Left ventricle myocardium inferior (tissue), 1 donor: ENCODE results near the gene FARP2. TPM values are rescaled to one million over a fixed set of nuclear protein-coding genes. Genes with fewer than 3 reads are reported as not detected.
"Not testable (repeated sequence)": the region's sequence is repeated elsewhere in the genome, so short reads cannot be mapped to it uniquely, and the experiment has no call there.

Experiments
- DNase-seq: peaks from one replicate; pipeline ENCODE4 v3.0.0-alpha.2; 2020
- H3K27ac ChIP-seq: fragments of 200-600 bp; replicated peaks from 2 replicates; pipeline ENCODE4 v1.8.0; 2021
- H3K27me3 ChIP-seq: fragments of 200-600 bp; 2 replicates; pipeline ENCODE4 v1.8.0; 2021; ENCODE audit warnings: low read depth
- H3K36me3 ChIP-seq: fragments of 200-600 bp; 2 replicates; pipeline ENCODE4 v1.8.0; 2021
- H3K4me1 ChIP-seq: fragments of 200-600 bp; 2 replicates; pipeline ENCODE4 v1.8.0; 2021
- H3K4me3 ChIP-seq: fragments of 200-600 bp; 2 replicates; pipeline ENCODE4 v1.8.0; 2021; ENCODE audit warnings: mild to moderate bottlenecking, moderate library complexity
- H3K9me3 ChIP-seq: fragments of 200-600 bp; replicated peaks from 2 replicates; pipeline ENCODE4 v1.8.0; 2021
- intact Hi-C: fragments of 100-400 bp; cut with micrococcal nuclease; formaldehyde crosslinking; loops from one replicate; pipeline ENCODE4 v1.11.0; 2022
- total RNA-seq: library from RNA; stranded (reverse); fragmentation: NEBNext Ultra II Directional; extraction: Animal tissue kit (Norgen Biotek cat#: 25700); gene quantifications from one replicate; pipeline ENCODE4 v1.2.1, GENCODE V29; 2021
- TF ChIP-seq, protein P1 (sequence below): fragments of 200-600 bp; IDR thresholded peaks from 2 replicates; pipeline ENCODE4 v1.8.0; 2021; ENCODE audit warnings: antibody characterized with exemption, mild to moderate bottlenecking, borderline replicate concordance
- donor health status: DM: no; HTN: yes; CAD: no; lungs with severe emphysema.

FARP2 gene
- total RNA-seq, 1 donor from 2014 or later = 16.5 TPM

DNA sequence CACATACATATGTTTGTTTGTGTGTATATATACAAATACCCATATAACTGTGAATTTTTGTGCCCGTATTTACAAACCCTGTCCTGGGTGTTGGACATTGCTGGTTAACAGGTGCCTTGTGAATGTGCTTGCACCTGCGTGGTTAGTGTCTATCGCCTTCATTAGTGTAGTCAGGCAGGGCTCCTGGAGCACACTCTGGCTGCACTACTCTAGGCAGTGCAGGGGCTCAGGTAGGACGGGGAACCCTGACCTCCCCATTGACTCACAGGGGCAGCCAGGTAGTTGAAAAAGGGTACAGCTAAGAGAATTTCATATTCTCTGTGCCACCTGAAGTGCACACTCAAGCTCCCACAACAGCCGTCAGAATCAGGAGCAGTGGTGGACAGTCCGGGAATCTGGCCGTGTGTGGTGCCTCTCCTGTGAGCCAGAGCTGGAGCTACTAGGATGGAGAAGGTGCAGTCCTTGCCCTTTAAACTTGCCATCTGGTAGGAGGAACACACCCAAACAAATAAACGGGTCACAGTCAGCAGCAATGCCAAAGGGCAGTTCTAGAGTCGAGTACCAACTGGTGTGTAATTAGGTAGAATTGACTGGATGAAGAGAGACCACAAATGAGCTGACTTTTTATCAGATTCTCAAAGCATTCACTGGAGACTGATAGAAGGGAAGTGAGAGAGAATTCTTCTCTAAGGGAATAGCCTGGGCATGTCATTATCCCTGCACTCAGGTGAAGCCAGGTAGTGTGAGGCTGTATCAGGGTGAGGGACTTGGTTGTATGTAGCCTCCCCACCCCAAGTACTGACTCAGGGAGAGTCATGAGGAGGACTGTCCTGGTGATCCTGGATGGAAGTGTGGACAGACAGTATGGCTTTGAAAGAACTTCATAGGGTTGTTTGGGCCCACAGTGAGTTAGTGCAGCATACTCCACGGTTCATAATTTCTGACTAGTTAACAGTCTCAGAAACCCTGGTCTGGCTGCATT lies 44.1 kb downstream of the FARP2 start:
- intact Hi-C loops = no loop called here
- H3K9me3 ChIP-seq = no peaks in the 10 kb centered on the region
- no peak overlapping the region for H3K27ac ChIP-seq
- H3K4me1 ChIP-seq = no peaks in the 10 kb centered on the region
- peaks cover 2% of the 10 kb centered on the region for H3K36me3 ChIP-seq
- H3K4me3 ChIP-seq = no peak overlapping the region
- TF ChIP-seq, protein P1, sequence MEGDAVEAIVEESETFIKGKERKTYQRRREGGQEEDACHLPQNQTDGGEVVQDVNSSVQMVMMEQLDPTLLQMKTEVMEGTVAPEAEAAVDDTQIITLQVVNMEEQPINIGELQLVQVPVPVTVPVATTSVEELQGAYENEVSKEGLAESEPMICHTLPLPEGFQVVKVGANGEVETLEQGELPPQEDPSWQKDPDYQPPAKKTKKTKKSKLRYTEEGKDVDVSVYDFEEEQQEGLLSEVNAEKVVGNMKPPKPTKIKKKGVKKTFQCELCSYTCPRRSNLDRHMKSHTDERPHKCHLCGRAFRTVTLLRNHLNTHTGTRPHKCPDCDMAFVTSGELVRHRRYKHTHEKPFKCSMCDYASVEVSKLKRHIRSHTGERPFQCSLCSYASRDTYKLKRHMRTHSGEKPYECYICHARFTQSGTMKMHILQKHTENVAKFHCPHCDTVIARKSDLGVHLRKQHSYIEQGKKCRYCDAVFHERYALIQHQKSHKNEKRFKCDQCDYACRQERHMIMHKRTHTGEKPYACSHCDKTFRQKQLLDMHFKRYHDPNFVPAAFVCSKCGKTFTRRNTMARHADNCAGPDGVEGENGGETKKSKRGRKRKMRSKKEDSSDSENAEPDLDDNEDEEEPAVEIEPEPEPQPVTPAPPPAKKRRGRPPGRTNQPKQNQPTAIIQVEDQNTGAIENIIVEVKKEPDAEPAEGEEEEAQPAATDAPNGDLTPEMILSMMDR = no peak
- no peak for DNase-seq
- no peaks in the 10 kb centered on the region for H3K27me3 ChIP-seq

GRCh38 chr2:241408849-241409248 lies 52.8 kb downstream of the FARP2 start:
- H3K9me3 ChIP-seq = no peaks in the 10 kb centered on the region
- intact Hi-C loops = no loop called here
- TF ChIP-seq, protein P1 = no peak
- no peaks in the 10 kb centered on the region for H3K4me1 ChIP-seq
- H3K27ac ChIP-seq = no peak overlapping the region
- H3K4me3 ChIP-seq = no peak overlapping the region
- no peaks in the 10 kb centered on the region for H3K27me3 ChIP-seq
- peaks cover 67% of the 10 kb centered on the region for H3K36me3 ChIP-seq
- no peak for DNase-seq

- DNase-seq = no peak
- Histone ChIP-seq H3K4me1 (no peaks in the 10 kb centered on the region), H3K9me3 (no peaks in the 10 kb centered on the region), H3K27ac (no peak overlapping the region), H3K36me3 (peaks cover 83% of the 10 kb centered on the region), H3K4me3 (no peak overlapping the region), H3K27me3 (no peaks in the 10 kb centered on the region)
- intact Hi-C loops = no loop called here
- TF ChIP-seq, protein P1 = no peak
Observed at GRCh38 chr2:241410739-241411176, 54.7 kb downstream of the FARP2 start.

DNA sequence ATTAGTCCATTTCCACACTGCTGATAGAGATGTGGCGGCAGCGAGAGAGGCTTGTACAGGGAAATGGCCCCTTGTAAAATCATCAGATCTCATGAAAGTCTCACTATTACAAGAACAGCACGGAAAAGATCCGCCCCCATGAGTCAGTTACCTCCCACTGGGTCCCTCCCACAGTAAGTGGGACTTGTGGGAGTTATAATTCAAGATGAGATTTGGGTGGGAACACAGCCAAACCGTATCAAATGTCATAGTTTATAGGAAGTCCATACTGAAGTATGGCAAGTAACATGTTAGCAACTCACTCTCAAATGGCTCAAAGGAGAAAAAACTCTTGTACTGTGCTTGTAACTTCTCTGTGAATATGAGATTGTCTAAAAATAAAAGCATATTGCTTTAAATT lies 56.1 kb downstream of the FARP2 start:
- H3K27ac ChIP-seq = no peak overlapping the region
- DNase-seq = no peak
- no peaks in the 10 kb centered on the region for H3K27me3 ChIP-seq
- no peaks in the 10 kb centered on the region for H3K9me3 ChIP-seq
- TF ChIP-seq, protein P1 = no peak
- H3K4me3 ChIP-seq = no peak overlapping the region
- H3K36me3 ChIP-seq = peaks cover 92% of the 10 kb centered on the region
- H3K4me1 ChIP-seq = no peaks in the 10 kb centered on the region
- intact Hi-C loops = no loop called here

DNA sequence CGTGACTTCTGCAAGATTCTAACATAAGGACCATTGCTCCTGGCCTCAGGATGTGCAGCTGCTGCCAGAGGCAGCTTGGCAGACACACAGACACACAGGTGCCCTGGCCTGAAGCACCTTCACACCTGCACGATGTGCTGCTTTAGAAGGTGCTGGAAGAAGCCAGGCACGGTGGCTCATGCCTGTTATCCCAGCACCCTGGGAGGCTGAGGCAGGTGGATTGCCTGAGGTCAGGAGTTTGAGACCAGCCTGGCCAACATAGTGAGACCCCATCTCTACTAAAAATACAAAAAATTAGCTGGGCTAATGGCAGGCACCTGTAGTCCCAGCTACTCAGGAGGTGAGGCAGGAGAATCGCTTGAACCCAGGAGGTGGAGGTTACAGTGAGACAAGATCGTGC lies 57.4 kb downstream of the FARP2 start:
- H3K27ac ChIP-seq, H3K9me3 ChIP-seq, H3K4me3 ChIP-seq, intact Hi-C loops, H3K27me3 ChIP-seq, DNase-seq, H3K4me1 ChIP-seq: not testable (repeated sequence)
- peaks cover 92% of the 10 kb centered on the region for H3K36me3 ChIP-seq

GRCh38 chr2:241413929-241414580 lies 58.0 kb downstream of the FARP2 start:
- Histone ChIP-seq H3K4me1 (no peaks in the 10 kb centered on the region), H3K9me3 (no peaks in the 10 kb centered on the region), H3K27ac (no peak overlapping the region), H3K36me3 (peaks cover 92% of the 10 kb centered on the region), H3K4me3 (no peak overlapping the region), H3K27me3 (no peaks in the 10 kb centered on the region)
- TF ChIP-seq, protein P1 = no peak
- intact Hi-C loops = no loop called here
- DNase-seq = no peak
